Fibroblast of lung (primary cell): ENCODE results near the gene PPP5C. TPM values are rescaled to one million over a fixed set of nuclear protein-coding genes. Genes with fewer than 3 reads are reported as not detected.
A peak's percentile ranks its signal among the peaks of the same experiment; 100 is the strongest.

Experiments used
- DNase-seq, 2 donors: peaks; one replicate each; pipeline versions ENCODE4 v3.0.0 to v3.0.0-alpha.2; 2010; ENCODE audit warnings: low read depth in 2 of 2
- H2AFZ ChIP-seq: 2 replicates; pipeline ENCODE4 v1.5.1; 2012; ENCODE audit warnings: low read length, control low read depth, inconsistent platforms
- H3K27ac ChIP-seq: 2 replicates; pipeline ENCODE4 v1.5.1; 2011; ENCODE audit warnings: low read length, control low read depth; ENCODE audit not compliant: insufficient read depth
- H3K27me3 ChIP-seq: 2 replicates; pipeline ENCODE4 v1.5.1; 2011; ENCODE audit warnings: mild to moderate bottlenecking, low read length; ENCODE audit not compliant: control insufficient read depth, insufficient read depth
- H3K36me3 ChIP-seq: 2 replicates; pipeline ENCODE4 v1.5.1; 2011; ENCODE audit warnings: low read length; ENCODE audit not compliant: control insufficient read depth, insufficient read depth
- H3K4me1 ChIP-seq: 2 replicates; pipeline ENCODE4 v1.5.1; 2011; ENCODE audit warnings: low read length; ENCODE audit not compliant: control insufficient read depth, insufficient read depth; ENCODE audit errors: extremely low read depth
- H3K4me2 ChIP-seq: 2 replicates; pipeline ENCODE4 v1.5.1; 2011; ENCODE audit warnings: low read length, control low read depth; ENCODE audit not compliant: insufficient read depth; ENCODE audit errors: extremely low read depth
- H3K4me3 ChIP-seq, 4 experiments: fragments of 200-600 bp in 1 of 4; sonication (generic) in 1 of 4; replicated peaks in 1 of 4; 2 replicates each; pipeline ENCODE4 v1.5.1; 2011 to 2016; ENCODE audit warnings: low read length in 4 of 4, low read depth in 3 of 4, mild to moderate bottlenecking in 3 of 4, control low read depth in 2 of 4, inconsistent platforms in 1 of 4, mixed read lengths in 1 of 4; ENCODE audit not compliant: insufficient read depth in 1 of 4; ENCODE audit errors: control extremely low read depth in 1 of 4
- H3K79me2 ChIP-seq: 2 replicates; pipeline ENCODE4 v1.5.1; 2012; ENCODE audit warnings: mild to moderate bottlenecking, low read length, inconsistent platforms; ENCODE audit not compliant: control insufficient read depth, insufficient read depth
- H3K9ac ChIP-seq: 2 replicates; pipeline ENCODE4 v1.5.1; 2011; ENCODE audit warnings: mild to moderate bottlenecking, low read length, control low read depth; ENCODE audit not compliant: insufficient read depth
- H3K9me3 ChIP-seq: 2 replicates; pipeline ENCODE4 v1.5.1; 2012; ENCODE audit warnings: low read depth, low read length; ENCODE audit not compliant: control insufficient read depth, insufficient read depth
- H4K20me1 ChIP-seq: 2 replicates; pipeline ENCODE4 v1.5.1; 2011; ENCODE audit warnings: low read length; ENCODE audit not compliant: control insufficient read depth, insufficient read depth; ENCODE audit errors: extremely low read depth
- EZH2 ChIP-seq: IDR thresholded peaks from 2 replicates; pipeline ENCODE4 v1.5.1; 2012; ENCODE audit warnings: low read length, control low read depth, mild to moderate bottlenecking; ENCODE audit errors: missing control alignments
- polyA plus RNA-seq, 2 donors: library from polyadenylated mRNA; depleted of rRNA in 1 of 2; stranded (reverse) in 1 of 2; unstranded in 1 of 2; fragments of >200 nt; gene quantifications; 2 replicates each; pipeline ENCODE4 v1.2.1, GENCODE V29; 2011 to 2012; ENCODE audit warnings: missing spikeins in 1 of 2
- total RNA-seq: library from RNA; depleted of rRNA; stranded (reverse); fragments of >200 nt; gene quantifications from 2 replicates; pipeline ENCODE4 v1.2.1, GENCODE V29; 2014
- TF ChIP-seq, protein P1 (sequence below), 2 donors: IDR thresholded peaks in 1 of 2; conservative IDR thresholded peaks in 1 of 2; 1 replicate in 1 of 2; 2 replicates in 1 of 2; pipeline ENCODE4 v1.5.1; 2011 to 2012; ENCODE audit warnings: low read length in 2 of 2, control low read depth in 1 of 2, inconsistent platforms in 1 of 2, low read depth in 1 of 2, mild to moderate bottlenecking in 1 of 2

Gene PPP5C
- total and polyA plus RNA-seq, 2 donors (not counting 1 experiment from before 2014, with no cell fraction given) = 46.9 to 94.1 TPM

DNA sequence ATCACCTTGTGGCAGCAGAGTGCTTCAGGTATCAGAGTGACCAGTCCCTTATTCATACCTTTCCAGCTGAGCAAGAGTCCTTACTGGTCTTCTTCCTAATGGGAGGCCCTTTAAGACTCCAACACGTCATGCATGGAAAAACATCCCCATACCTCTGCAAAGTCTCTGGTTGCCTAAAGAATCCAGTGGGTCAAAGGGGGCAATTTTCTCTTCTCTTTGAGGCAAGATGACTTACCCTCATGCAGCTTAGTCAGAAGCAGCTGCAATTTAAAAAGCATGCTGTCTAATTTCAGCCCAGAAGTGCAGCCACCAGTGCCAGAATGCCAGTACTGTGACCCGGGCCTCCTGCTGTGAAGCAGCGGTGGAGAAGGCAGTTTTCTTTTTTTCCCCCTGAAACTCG, 18.7 kb downstream of the PPP5C start:
- Histone ChIP-seq H3K4me1 (no peaks in the 10 kb centered on the region), H2AFZ (no peak overlapping the region), H3K4me3 (no peak overlapping the region), H3K9ac (no peak overlapping the region), H3K36me3 (peaks cover 1% of the 10 kb centered on the region), H3K9me3 (no peaks in the 10 kb centered on the region), H3K79me2 (peaks cover 18% of the 10 kb centered on the region), H3K4me2 (peak overlapping the region; percentile 13), H3K27ac (no peak overlapping the region), H4K20me1 (no peaks in the 10 kb centered on the region), H3K27me3 (no peaks in the 10 kb centered on the region)
- peak in 1 of 2 donors; percentile 62 for DNase-seq
- no peak for TF ChIP-seq EZH2
- TF ChIP-seq, protein P1, sequence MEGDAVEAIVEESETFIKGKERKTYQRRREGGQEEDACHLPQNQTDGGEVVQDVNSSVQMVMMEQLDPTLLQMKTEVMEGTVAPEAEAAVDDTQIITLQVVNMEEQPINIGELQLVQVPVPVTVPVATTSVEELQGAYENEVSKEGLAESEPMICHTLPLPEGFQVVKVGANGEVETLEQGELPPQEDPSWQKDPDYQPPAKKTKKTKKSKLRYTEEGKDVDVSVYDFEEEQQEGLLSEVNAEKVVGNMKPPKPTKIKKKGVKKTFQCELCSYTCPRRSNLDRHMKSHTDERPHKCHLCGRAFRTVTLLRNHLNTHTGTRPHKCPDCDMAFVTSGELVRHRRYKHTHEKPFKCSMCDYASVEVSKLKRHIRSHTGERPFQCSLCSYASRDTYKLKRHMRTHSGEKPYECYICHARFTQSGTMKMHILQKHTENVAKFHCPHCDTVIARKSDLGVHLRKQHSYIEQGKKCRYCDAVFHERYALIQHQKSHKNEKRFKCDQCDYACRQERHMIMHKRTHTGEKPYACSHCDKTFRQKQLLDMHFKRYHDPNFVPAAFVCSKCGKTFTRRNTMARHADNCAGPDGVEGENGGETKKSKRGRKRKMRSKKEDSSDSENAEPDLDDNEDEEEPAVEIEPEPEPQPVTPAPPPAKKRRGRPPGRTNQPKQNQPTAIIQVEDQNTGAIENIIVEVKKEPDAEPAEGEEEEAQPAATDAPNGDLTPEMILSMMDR (conservative IDR thresholded peaks at IDR 0.05 in 1 of 2, IDR thresholded peaks at IDR 0.05 in 1 of 2; ENCODE audit: low read depth in 1 of 2, low read length in 2 of 2) = no peak

DNA sequence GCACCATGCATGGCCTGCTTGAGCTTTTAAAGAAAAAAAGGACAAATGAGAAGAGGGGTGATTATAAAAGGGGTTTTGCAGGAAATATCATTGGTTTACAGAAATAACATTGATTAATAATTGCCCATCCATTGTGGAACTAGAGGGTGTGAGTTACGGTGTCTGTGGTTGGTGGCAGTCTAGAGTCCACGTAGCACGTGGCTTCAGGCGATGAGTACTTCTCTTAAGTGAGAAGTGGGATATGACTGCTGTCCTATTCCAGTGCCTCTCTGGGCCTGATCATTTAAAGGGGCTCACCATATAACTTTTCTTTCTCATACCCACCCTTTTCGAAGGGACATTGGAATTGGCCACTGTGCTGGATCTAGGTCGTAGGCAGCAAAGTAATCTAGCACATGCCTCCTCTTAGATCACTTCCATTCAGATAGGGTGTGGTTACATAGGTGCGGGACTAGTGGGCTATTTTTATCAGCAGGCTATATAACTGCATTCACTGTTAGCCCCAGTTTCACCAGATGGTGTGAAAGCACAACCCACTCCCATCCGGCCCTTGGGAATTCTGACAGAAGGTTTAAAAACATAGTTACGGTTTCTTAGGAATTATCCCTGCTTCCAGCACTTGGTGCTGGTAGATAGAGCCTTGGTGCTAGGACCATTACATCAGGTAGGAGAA, 19.9 kb downstream of the PPP5C start:
- peaks cover 1% of the 10 kb centered on the region for H3K36me3 ChIP-seq
- H3K9me3 ChIP-seq = no peaks in the 10 kb centered on the region
- TF ChIP-seq, protein P1 (conservative IDR thresholded peaks at IDR 0.05 in 1 of 2, IDR thresholded peaks at IDR 0.05 in 1 of 2; ENCODE audit: low read depth in 1 of 2, low read length in 2 of 2) = no peak
- no peak for TF ChIP-seq EZH2
- DNase-seq = no peak
- no peak overlapping the region for H2AFZ ChIP-seq
- H3K79me2 ChIP-seq = peaks cover 24% of the 10 kb centered on the region
- H3K27ac ChIP-seq = no peak overlapping the region
- H3K9ac ChIP-seq = no peak overlapping the region
- H4K20me1 ChIP-seq = no peaks in the 10 kb centered on the region
- H3K4me1 ChIP-seq = no peaks in the 10 kb centered on the region
- H3K4me2 ChIP-seq = no peak overlapping the region
- no peaks in the 10 kb centered on the region for H3K27me3 ChIP-seq
- no peak overlapping the region for H3K4me3 ChIP-seq

DNA sequence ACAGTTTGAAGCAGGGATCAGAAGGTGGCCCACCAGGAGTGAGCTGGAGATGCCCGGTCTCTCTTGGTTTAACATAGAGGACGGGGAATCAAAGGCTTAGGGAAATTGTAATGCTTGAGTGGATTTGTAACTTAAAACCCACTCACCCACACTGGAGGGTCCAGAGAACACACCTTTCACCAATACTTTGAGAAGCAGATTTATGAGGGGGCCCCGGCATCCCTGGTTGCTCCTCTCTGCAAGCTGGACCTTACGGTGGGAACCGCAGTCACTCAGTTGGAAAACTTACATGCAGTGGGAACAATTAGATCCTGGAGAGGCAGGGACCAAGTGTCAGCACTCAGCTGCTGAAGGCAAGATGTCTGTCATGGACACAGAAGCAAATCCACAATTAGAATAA, 20.5 kb downstream of the PPP5C start:
- no peak for DNase-seq
- H3K27me3 ChIP-seq = no peaks in the 10 kb centered on the region
- peaks cover 25% of the 10 kb centered on the region for H3K79me2 ChIP-seq
- TF ChIP-seq EZH2 = no peak
- TF ChIP-seq, protein P1 (conservative IDR thresholded peaks at IDR 0.05 in 1 of 2, IDR thresholded peaks at IDR 0.05 in 1 of 2; ENCODE audit: low read depth in 1 of 2, low read length in 2 of 2) = no peak
- no peak overlapping the region for H3K4me3 ChIP-seq
- H3K36me3 ChIP-seq = peaks cover 1% of the 10 kb centered on the region
- H3K4me2 ChIP-seq = no peak overlapping the region
- no peaks in the 10 kb centered on the region for H3K9me3 ChIP-seq
- no peak overlapping the region for H3K27ac ChIP-seq
- H4K20me1 ChIP-seq = no peaks in the 10 kb centered on the region
- no peak overlapping the region for H3K9ac ChIP-seq
- H2AFZ ChIP-seq = no peak overlapping the region
- H3K4me1 ChIP-seq = no peaks in the 10 kb centered on the region
